ENCODE measurements around the gene CEP83. TPM values are rescaled to one million over a fixed set of nuclear protein-coding genes. Genes with fewer than 3 reads are reported as not detected.

CEP83 gene
- polyA plus RNA-seq, 1 donor = 48.2 TPM

DNA sequence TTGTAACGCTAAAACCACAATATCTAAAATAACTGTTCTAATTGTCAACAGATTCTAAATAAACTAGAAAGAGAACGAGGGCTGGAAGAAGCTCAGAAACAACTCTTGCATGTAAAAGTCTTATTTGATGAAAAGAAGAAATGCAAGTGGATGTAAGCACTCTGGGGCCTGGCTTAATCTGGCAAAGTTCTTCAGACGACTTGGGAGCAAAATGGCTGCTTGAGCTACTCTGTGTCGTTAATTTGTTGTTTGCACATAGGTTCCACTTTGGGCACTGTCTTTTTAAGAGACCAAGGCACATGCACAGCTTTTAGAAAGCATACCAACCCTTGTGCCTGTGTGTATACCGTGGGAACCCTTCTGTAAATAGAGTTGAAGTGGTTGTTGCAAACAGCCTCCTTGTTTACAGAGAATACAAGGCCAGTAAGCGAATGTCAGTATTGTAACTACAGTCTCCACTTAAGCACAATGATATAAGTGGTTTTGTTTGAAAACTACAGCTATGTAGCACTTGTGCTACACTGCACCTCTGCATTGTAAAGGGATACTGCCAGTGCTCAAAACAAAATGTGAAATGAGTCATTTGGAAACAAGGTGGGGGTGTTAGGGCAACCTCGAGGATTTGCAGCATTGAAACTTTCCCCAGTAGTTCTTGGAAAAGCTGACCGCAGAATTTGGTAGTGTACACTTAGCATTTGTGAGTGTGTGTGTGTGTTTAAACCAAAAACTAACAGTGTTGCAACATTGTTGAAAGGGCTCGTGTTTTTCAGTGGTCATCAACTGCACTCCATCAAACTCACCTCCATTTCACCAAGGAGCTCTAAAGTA, 154.3 kb downstream of the CEP83 start:
- DNase-seq = no peak

DNA sequence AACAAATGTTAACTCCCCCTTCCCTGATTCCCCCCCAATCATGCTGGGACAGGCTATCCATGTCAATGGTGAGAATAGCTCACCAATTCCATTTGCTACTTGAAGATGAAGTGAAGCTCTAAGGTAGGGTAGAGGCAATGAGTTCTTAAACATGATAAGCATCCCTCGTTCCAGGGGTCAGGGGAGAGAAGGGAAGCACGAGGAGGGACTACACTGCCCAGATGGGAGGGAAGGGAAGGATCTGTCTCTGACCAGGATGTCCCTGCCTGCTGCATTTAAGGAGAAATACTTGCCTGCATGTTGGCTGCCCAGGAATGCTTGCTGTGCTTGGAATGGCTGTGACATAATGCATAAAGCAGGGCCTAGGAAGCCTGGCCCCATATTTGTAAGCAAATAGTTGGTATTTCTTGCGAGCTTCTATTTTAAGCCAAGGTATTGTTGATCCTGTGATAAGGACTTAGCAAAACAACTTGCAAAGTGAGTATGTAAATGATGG, 155.1 kb downstream of the CEP83 start:
- no peak for DNase-seq

DNA sequence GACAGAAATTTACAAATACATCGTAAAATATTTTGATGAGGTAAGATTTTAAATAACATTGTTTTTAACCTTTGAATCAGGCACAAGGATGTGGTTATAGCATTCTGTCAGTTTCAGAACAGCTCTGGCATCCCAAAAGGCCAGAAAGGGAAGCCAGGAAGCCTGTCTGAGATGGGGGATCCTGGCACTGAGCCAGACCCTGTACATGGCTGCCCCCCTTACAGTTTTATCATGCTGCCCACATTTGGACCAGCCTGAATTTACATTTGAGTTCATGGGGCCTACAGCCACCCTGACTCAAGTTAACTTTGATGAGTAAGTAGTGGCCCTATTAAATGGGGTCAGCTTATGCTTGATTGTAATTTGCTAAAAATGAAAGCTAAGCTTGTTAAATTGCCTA, 155.7 kb downstream of the CEP83 start:
- DNase-seq = no peak

DNA sequence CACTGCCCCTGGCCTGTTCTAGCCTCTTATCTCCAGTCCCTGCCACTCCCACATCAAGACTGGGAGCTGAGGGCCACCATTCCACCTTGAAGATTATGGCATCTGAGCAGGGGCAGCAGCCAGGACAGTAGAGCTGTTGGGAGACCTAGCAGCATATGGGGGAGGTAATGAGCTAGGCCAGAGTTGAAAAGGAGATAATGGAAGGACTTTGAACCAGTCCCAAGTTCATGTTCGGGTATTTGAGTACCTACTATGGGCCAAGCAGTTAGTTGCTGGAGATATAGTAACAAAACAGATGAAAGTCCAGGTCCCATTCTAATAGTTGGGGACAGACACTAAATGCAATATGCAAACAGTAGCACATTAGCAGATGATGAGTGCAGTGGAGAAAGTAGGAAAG, 159.8 kb downstream of the CEP83 start:
- DNase-seq = no peak

DNA sequence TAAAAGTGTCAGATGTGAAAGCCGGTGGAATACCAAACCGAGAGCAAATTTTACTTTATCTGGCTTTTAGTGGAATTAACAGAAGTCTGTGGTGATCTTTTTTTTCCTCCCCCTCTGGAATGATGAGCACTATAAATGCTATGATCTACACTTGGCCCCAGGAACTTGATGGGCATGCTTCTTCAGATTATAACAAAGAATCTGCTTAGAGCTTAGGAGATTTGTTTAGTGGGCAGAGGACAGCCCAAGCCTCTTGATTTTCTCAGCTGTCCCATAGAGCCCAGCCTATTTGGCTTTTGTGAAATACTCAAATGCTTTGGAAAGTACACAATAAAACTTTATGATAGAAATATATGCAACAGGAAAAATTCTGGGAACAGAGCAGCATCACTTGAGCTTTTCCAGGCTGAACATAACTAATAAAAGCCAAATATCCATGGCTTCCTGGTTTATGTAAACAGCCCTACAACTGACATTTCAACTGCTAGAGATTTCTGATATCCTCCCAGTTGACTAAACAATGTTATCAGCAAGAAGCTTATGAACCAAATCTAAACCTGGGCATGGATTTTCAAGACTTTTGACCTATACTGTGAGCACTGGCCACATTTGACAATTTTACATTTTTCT, 161.7 kb downstream of the CEP83 start:
- DNase-seq = no peak

DNA sequence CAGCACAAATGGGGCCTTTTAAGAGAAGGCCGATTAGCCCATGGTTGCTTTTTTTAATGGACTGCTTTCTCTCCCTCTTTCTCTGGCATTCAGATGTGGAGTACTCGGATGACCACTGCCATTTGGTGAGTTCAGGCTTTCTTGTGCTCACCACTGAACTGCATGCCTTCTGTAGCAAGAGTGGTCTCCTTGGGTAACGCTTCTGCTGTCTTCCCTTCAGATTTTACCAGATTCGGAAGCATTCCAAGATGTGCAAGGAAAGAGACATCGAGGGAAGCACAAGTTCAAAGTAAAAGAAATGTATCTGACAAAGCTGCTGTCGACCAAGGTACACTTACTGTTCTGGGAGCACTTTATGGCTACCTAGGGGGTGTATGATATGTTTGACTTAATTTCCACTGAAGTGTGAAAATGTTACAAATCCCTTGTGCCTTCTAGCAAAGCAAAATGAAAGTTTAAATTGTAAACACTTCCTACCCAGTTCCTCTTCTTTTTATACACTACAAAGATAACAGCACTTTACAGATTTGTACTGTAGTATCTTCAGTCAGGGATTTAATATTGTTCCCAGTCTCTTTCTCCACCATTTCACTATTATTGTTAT, 162.5 kb downstream of the CEP83 start:
- DNase-seq = no peak

DNA sequence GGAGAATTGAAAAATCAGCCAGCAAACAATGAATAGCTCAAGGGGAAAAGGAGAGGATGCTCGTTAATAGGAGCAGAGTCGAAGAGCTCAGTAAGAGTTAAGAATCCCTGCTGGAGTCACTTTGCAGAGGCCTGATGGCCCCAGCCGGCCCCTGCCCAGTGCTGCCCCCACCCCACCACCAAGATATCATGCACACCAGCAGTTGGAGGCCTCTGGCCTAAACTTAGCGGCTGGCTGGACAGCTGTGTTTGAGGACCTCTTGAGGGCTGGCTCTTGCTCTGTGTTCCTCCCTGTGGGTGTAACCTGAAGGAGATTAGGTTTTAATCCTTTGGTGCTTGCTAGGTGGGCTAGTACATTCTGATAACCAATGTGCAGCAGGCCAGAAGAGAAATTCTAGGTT, 169.3 kb downstream of the CEP83 start:
- no peak for DNase-seq

DNA sequence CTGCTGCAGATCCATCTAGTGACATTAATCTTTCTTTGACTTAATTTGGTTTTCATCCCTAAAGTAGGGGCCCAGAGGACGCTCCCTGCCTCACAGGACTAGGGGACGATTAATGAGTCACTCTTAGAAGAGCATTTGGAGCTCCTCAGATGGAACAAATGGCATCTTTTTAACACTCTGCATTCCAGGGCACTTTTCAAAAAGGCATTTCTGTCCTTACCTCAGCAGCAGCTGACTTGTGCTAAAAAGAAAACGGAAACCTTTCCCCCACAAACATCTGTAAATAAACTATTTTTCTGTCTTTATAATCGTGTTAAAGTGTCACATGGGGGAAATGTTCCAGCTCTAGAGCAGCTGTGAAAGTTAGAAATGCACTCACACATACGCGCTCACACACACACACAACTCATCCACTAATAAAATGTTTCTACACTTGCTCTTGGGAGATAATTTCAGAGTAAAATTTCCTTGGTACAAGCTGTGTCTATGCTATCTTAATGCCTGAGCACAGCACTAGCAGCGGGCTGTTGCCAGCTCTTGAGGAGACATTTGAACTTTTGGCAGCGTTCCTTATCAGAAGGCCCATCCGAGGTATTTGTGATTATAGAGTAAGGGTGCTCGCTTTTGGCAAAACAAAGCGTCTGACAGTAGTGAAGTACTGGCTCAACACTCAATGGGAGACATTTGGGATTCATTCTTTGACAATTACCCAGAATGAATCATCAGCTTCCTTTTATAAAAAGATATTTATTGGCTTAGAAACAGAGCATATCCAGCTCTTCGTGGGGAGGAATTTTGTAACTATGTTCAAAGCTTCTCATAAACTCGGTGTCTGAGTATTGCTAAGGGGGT, 170.0 kb downstream of the CEP83 start:
- no peak for DNase-seq

DNA sequence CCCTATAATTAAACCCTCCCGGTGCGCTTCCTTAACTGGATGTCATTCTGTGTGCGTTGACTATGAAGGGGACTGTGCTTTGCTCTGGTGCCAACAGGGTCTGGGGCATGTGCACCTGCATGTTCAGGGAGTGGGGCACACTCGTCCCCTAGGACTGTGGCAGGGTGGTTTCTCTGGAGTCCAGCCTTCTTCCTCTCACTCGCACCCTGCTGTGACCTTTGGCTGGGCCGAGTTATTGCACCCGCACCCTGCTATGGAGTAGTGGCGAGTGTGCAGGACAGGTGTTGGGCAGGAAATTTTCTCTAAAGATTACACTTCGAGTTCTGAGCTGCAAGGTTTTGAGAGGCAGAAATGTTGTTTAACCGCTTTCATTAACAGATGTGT, 172.4 kb downstream of the CEP83 start:
- no peak for DNase-seq

DNA sequence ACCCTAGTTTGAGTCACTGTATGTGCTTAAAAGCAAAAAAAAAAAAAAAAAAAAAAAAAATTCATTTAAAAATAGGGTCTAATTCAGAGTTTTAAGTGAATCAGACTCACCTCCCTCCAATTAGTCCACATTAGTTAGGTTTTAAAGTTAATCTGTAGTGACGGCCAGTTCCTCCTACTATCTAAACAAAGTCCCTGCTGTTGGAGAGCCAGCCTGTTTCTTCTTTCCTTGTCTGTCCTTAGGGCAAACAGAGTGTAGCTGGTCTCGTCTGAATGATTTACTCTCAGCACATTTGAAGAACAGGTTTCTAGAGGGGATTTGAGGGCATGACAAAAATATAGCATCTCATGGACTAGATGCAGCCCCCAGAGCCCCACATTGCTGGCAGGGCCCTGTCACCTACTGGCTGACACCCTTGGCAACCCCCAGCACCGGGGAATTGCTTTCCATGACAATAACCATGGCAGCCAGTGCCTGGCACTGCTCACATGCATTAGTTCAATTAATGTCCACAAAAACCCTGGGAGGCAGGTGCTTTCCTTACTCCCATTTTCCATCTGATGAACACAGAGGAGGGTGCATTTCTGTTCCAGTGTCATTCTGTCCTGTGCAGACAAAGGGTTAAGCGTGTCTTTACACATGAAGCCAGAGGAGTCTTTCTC, 173.0 kb downstream of the CEP83 start:
- no peak for DNase-seq

DNA sequence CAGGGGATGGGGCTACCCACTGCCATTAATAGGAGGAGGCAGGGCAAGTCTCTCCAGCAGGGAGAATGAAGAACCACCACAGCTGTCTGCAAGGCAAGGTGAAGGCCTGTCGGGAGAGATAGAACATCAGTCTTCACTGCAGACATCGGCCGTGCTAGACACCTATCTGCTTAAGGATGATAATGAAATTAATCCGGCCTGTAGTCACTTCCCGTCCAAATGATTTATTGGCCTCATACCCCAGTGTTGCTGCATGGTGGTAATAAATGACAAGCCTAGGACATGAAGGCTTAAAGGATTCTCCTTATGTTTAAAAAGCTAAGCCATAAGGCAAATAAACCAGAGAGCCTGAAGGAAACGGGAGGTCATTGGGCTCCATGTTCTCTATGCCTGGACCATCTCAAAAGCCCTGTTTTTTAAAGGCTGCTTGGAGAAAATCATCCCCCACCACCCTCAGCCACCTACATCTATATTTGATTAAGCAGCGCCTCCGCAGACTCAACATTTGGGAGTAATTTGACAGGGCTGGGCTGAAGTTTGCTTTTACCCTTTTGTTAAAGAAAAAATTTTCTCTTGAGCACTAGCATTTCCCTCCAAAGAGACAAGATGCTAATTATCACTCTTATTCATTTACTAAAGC, 173.6 kb downstream of the CEP83 start:
- no peak for DNase-seq

DNA sequence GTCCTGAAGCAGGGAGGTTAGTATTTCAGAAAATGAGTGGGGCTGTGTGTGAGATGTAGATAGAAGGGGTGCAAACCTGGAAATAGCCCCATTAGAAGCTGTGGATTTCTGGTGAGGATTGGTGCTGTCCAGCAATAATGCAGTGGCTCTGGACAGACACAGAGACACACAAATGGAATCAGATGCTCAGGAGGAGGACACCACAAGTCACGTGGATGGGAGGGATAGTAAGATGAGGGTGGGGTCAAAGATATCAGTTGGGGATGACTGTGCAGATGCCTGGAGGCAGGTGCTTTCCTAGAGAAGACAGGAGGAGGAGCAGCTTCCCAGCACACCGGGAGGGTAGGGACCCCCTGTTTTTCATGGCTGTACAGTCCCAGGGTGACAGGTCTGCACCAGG, 174.8 kb downstream of the CEP83 start:
- DNase-seq = no peak

DNA sequence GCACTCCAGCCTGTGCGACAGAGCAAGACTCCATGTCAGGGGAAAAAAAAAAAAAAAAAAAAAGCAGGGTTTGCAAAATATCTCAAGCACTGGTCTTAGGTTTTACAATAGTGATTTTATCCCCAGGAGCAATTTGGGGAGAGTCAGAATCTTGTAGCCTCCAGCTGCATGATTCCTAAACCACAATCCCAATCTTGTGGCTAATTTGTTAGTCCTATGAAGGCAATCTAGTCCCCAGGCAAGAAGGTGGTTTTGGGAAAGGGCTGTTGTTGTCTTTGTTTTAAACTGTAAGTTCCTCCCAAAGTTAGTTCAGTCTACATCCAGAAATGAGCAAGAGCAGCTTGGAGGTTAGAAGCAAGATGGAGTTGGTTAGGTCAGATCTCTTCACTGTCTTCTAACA, 175.6 kb downstream of the CEP83 start:
- no peak for DNase-seq

DNA sequence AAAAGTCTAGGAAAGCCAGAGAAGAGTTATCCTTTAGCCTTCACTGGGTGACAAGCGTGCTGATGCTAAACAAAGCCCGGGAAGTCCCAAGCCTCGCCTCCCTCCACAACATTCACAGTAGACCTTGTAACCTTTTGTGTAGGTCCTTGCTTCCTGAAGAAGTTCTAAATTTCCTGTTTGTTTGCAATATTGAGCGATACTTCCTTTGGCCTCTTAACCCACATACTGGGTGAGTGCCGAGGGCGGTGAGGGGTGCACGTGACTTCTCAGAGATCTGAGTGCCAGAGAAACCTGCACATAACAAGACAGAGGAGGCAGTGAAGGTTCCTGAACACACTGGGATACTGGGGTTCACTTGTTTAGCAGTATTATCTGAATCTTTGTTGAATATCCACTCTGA, 177.0 kb downstream of the CEP83 start:
- no peak for DNase-seq

DNA sequence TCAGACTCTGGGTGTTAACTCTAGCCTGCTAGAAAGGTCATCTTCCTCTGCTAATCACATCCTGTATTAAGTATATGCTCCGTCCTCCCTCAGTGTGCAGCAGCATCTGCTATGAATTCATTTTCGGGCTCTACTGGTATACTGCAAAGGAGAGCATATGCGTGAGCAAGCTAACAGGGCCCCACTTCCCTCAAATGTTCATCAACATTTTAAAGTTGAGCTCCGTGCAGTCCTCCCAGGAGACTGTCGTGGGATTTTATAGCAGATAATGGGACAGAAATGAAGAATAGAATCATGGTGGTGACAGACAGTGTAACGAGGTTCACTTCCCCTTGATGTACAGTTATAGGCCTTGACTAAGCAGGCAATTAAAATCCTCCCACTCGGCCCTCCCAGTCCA, 179.6 kb downstream of the CEP83 start:
- DNase-seq = no peak

DNA sequence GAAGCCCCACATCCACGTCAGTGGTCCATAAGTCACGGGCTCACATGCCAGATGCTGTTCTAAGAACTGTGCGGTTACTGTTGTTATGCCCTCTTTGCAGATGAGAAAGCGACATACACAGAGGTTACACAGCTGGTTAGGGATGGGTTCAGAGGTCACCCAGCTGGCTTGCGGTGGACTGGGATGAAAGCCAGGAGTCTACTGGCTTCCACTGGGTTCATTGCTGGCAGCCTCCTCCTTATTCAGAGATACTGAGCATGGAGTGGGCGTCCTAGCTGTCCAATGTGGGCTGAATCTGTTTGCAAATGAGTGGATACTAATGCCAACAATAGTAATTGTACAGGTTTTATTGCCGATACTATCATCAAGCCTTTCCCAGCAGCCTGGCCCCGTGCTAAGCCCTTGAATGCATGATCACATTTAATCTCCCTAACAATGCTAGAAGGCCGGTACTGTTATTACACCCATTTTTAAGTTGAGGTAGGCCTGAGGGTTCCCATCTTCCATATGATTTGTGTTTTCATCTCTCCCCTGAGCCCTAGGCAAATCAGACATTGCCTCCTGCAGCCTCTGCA, 182.2 kb downstream of the CEP83 start:
- DNase-seq = no peak

DNA sequence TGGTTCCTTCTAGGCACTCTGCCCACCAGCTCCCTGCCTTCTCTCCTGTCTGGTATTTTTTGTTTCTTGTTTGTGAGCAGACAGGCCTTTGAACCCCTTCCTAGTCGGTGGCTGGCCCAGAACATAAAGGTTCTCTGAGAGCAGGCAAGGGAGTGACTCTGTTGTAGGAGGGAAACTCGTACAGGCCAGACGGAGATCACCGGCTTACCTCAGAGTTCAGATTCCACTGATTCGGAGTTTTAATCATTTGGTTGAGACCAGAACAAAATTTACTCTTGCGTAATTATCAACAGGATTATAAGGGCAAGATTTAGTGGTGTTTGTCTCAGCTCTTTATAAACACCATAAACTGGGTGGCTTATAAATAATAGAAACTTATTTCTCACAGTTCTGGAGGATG, 182.9 kb downstream of the CEP83 start:
- no peak for DNase-seq

DNA sequence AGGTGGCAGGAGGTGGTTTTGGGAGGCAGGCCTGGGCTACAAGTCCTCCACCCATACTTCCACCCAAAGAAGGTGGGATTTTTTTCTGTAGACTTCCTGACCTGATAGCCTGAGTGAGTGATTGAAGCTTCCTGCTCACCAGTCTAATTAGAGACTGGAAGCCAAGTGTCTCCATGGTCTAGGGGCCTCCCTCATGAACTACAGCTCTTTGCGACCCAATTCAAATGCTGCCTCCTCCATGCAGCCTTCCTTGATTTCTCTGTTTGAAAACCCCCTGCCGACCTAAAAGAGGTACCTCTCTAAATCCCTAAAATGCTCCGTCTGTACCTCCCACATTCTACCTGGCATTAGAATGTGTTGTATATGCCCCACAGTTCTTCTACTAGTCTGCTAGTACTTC, 186.4 kb downstream of the CEP83 start:
- no peak for DNase-seq

DNA sequence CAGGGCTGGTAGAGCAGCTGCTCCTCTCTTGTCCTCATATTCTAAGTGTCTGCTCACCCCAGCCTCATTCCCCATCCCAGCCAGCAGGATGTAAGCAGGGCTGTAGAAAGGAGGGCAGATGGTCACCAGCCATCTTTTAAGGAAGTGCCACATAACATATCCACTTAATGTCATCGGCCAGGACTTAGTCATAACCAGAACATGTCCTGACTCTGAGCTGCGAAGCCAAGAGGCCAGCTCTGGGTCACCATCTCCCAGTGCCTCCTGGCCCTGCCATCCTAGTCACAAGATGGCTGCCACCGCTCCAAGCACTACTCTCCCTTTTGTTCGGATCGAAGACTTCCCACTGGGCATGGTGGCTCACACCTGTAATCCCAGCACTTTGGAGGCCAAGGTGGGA, 187.4 kb downstream of the CEP83 start:
- DNase-seq = no peak

DNA sequence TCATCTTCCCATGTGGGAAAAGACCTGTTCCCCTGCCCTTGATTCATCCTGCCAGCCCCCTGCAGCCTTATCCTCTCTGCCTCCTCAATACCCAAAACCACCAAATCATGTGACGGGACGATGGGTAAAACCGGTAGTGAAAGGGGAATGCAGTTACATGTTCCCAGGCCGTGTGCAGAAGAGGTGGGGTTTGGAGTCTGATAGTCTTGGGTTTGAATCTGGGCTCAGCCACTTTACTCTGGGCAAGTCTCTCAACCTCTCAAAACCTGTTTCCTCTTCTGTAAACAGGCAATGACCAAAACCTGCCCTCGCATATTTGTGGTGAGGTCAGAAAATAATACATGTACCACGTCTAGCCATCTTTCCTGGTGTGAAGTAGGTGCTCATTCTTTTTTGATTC, 188.3 kb downstream of the CEP83 start:
- no peak for DNase-seq

Data from left kidney (tissue), 2 donors.